ENCODE data around the gene CCDC86. TPM values are rescaled to one million over a fixed set of nuclear protein-coding genes. Genes with fewer than 3 reads are reported as not detected.

The CCDC86 gene
- total RNA-seq, 1 experiment from 2014 or later, result 55.9 TPM

GRCh38 chr11:60868682-60869450 is 27.0 kb downstream of the CCDC86 start:
- Mint-ChIP-seq H3K27ac (ENCODE audit: unreplicated experiment) (no peak overlapping the region), H3K4me3 (ENCODE audit: unreplicated experiment) (no peak overlapping the region), H3K4me1 (ENCODE audit: low read depth, unreplicated experiment) (peaks cover 7% of the 10 kb centered on the region), H3K27me3 (ENCODE audit: insufficient read depth, unreplicated experiment) (no peaks in the 10 kb centered on the region), H3K9me3 (ENCODE audit: unreplicated experiment) (no peaks in the 10 kb centered on the region), H3K36me3 (ENCODE audit: insufficient read depth, unreplicated experiment) (no peaks in the 10 kb centered on the region)
- no peaks in the 10 kb centered on the region for H3K27me3 ChIP-seq (replicated peaks; ENCODE audit: control insufficient read depth, insufficient read depth, low read length)
- no peak for DNase-seq
- H3K4me1 ChIP-seq, result no peaks in the 10 kb centered on the region
- ChIA-PET POLR2A (no interaction called here), CTCF (interaction anchor here (1.2 kb wide), 1 partner anchor 18 kb away, joined by 4 read pairs; no protein-coding TSS in a partner anchor)
- no TSS peak for BruUV-seq (replicated peaks)
- TF ChIP-seq CTCF (IDR thresholded peaks at IDR 0.05; ENCODE audit: insufficient read depth in 1 of 2, low read depth in 1 of 2, low read length in 1 of 2, severe bottlenecking in 1 of 2, unreplicated experiment in 1 of 2), result no peak
- H3K36me3 ChIP-seq (ENCODE audit: control insufficient read depth, insufficient read depth, low read length), result no peaks in the 10 kb centered on the region
- no peaks in the 10 kb centered on the region for H3K9me3 ChIP-seq
- intact Hi-C loops (cut with micrococcal nuclease; ENCODE audit: unreplicated experiment), result no loop called here
- H3K4me3 ChIP-seq (ENCODE audit: low read depth, low read length), result no peak overlapping the region

GRCh38 chr11:60869451-60869825 is 27.5 kb downstream of the CCDC86 start:
- Histone ChIP-seq H3K4me1 (no peaks in the 10 kb centered on the region), H3K27me3 (replicated peaks; ENCODE audit: control insufficient read depth, insufficient read depth, low read length) (no peaks in the 10 kb centered on the region), H3K9me3 (no peaks in the 10 kb centered on the region), H3K4me3 (ENCODE audit: low read depth, low read length) (no peak overlapping the region), H3K36me3 (ENCODE audit: control insufficient read depth, insufficient read depth, low read length) (no peaks in the 10 kb centered on the region)
- no peak for TF ChIP-seq CTCF (IDR thresholded peaks at IDR 0.05; ENCODE audit: insufficient read depth in 1 of 2, low read depth in 1 of 2, low read length in 1 of 2, severe bottlenecking in 1 of 2, unreplicated experiment in 1 of 2)
- Mint-ChIP-seq H3K4me1 (ENCODE audit: low read depth, unreplicated experiment) (peaks cover 7% of the 10 kb centered on the region), H3K27ac (ENCODE audit: unreplicated experiment) (no peak overlapping the region), H3K36me3 (ENCODE audit: insufficient read depth, unreplicated experiment) (no peaks in the 10 kb centered on the region), H3K27me3 (ENCODE audit: insufficient read depth, unreplicated experiment) (no peaks in the 10 kb centered on the region), H3K9me3 (ENCODE audit: unreplicated experiment) (no peaks in the 10 kb centered on the region), H3K4me3 (ENCODE audit: unreplicated experiment) (no peak overlapping the region)
- BruUV-seq (replicated peaks), result no TSS peak
- ChIA-PET POLR2A (no interaction called here), CTCF (no interaction called here)
- DNase-seq, result no peak
- intact Hi-C loops (cut with micrococcal nuclease; ENCODE audit: unreplicated experiment), result no loop called here

- Histone ChIP-seq H3K27me3 (replicated peaks; ENCODE audit: control insufficient read depth, insufficient read depth, low read length) (no peaks in the 10 kb centered on the region), H3K9me3 (no peaks in the 10 kb centered on the region), H3K4me3 (ENCODE audit: low read depth, low read length) (no peak overlapping the region), H3K4me1 (no peaks in the 10 kb centered on the region), H3K36me3 (ENCODE audit: control insufficient read depth, insufficient read depth, low read length) (no peaks in the 10 kb centered on the region)
- no peak for DNase-seq
- Mint-ChIP-seq H3K4me1 (ENCODE audit: low read depth, unreplicated experiment) (peaks cover 7% of the 10 kb centered on the region), H3K27ac (ENCODE audit: unreplicated experiment) (no peak overlapping the region), H3K27me3 (ENCODE audit: insufficient read depth, unreplicated experiment) (no peaks in the 10 kb centered on the region), H3K9me3 (ENCODE audit: unreplicated experiment) (no peaks in the 10 kb centered on the region), H3K4me3 (ENCODE audit: unreplicated experiment) (no peak overlapping the region), H3K36me3 (ENCODE audit: insufficient read depth, unreplicated experiment) (no peaks in the 10 kb centered on the region)
- TF ChIP-seq CTCF (IDR thresholded peaks at IDR 0.05; ENCODE audit: insufficient read depth in 1 of 2, low read depth in 1 of 2, low read length in 1 of 2, severe bottlenecking in 1 of 2, unreplicated experiment in 1 of 2), result no peak
- ChIA-PET CTCF (no interaction called here), POLR2A (no interaction called here)
- intact Hi-C loops (cut with micrococcal nuclease; ENCODE audit: unreplicated experiment), result no loop called here
- no TSS peak for BruUV-seq (replicated peaks)
Observed at GRCh38 chr11:60870276-60870675, 28.4 kb downstream of the CCDC86 start.

Measured in Caco-2 (cell line).